Urinary bladder (tissue), 4 donors: ENCODE data around the gene RNF220. TPM values are rescaled to one million over a fixed set of nuclear protein-coding genes. Genes with fewer than 3 reads are reported as not detected.

Experiments
- DNase-seq: peaks from one replicate; pipeline ENCODE4 v3.0.0-alpha.2; 2015; ENCODE audit errors: extremely low spot score
- H3K27ac ChIP-seq: one replicate; pipeline ENCODE4 v1.5.1; 2013; ENCODE audit warnings: low read depth, mild to moderate bottlenecking, moderate library complexity
- H3K36me3 ChIP-seq: one replicate; pipeline ENCODE4 v1.6.1; 2013; ENCODE audit warnings: mild to moderate bottlenecking, moderate library complexity; ENCODE audit not compliant: insufficient read depth
- H3K4me1 ChIP-seq: one replicate; pipeline ENCODE4 v1.6.1; 2013; ENCODE audit warnings: mild to moderate bottlenecking, moderate library complexity; ENCODE audit not compliant: insufficient read depth
- H3K4me3 ChIP-seq: one replicate; pipeline ENCODE4 v1.5.1; 2013; ENCODE audit warnings: low read depth, low read length
- WGBS: extraction: QIAGEN DNeasy Blood & Tissue Kit; methylation state at CpG from one replicate; pipeline ENCODE4 v1.1.7; 2013; 5-methylcytosine and 5-hydroxymethylcytosine counted together
- polyA plus RNA-seq: library from polyadenylated mRNA; stranded (reverse); fragments of 200-250 nt; gene quantifications from one replicate; pipeline ENCODE4 v1.2.3, GENCODE V29; 2013
- total RNA-seq: library from RNA; depleted of rRNA; stranded (reverse); fragments of >200 nt; gene quantifications from one replicate; pipeline ENCODE4 v1.2.3, GENCODE V29; 2014
- donor health status: healthy with polysubstance abuse.
- donor health status: healthy.

RNF220 gene
- total and polyA plus RNA-seq, 2 donors: 17.3 to 89.6 TPM

DNA sequence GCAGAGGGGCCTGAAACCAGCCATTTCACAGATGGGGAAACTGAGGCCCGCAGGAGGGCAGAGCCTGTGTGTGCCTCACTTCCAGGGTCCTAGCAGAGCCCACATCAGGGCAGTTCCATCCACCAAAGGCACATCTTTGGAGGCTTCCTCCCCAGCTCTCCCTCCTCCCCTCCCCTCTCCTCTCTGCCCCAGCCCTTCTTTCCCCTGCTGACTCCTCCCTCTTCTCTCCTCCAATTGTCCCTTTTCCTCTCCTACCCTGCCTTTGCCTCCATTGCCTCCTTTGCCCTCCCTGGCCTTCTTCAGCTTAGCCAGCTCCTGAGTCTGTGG lies 212.6 kb downstream of the RNF220 start:
- DNase-seq: no peak
- Histone ChIP-seq H3K27ac (no peak overlapping the region), H3K4me3 (no peak overlapping the region), H3K4me1 (no peaks in the 10 kb centered on the region), H3K36me3 (no peaks in the 10 kb centered on the region)
- WGBS: 94% methylated on average over 1 of the region's 1 CpG

- no peak overlapping the region for H3K27ac ChIP-seq
- no peak overlapping the region for H3K4me3 ChIP-seq
- no peaks in the 10 kb centered on the region for H3K4me1 ChIP-seq
- DNase-seq: no peak
- WGBS: 54% methylated on average over 12 of the region's 12 CpGs
- no peaks in the 10 kb centered on the region for H3K36me3 ChIP-seq
Observed at GRCh38 chr1:44619261-44619900, 214.3 kb downstream of the RNF220 start.

DNA sequence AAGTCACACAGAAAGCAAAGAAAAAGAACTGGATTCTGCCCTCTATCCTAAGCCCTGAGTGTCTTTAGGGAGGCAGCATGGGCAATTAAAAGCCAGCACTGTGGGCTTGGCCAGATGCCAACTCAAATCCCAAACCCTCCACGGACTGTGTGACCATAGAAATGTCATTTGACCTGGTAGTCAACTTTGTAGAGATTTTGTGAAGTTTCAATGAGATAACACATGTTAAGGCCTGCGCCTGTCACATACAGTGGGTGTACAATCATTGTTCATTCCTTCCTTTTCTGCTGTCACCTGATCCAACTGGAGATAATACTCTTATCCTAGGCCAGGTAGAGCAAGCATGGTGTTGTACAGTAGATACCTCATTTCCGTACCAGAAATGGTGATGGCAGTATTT lies 215.0 kb downstream of the RNF220 start:
- 80% methylated on average over 3 of the region's 3 CpGs for WGBS
- Histone ChIP-seq H3K4me3 (no peak overlapping the region), H3K27ac (no peak overlapping the region)

GRCh38 chr1:44621841-44622286 lies 216.8 kb downstream of the RNF220 start:
- H3K27ac ChIP-seq: no peak overlapping the region
- H3K4me1 ChIP-seq: no peaks in the 10 kb centered on the region
- no peak overlapping the region for H3K4me3 ChIP-seq
- no peaks in the 10 kb centered on the region for H3K36me3 ChIP-seq
- 86% methylated on average over 15 of the region's 15 CpGs for WGBS
- no peak for DNase-seq

More for the DNA sequence above, 215.0 kb downstream of the RNF220 start:
- no peaks in the 10 kb centered on the region for H3K4me1 ChIP-seq
- no peaks in the 10 kb centered on the region for H3K36me3 ChIP-seq
- no peak for DNase-seq

DNA sequence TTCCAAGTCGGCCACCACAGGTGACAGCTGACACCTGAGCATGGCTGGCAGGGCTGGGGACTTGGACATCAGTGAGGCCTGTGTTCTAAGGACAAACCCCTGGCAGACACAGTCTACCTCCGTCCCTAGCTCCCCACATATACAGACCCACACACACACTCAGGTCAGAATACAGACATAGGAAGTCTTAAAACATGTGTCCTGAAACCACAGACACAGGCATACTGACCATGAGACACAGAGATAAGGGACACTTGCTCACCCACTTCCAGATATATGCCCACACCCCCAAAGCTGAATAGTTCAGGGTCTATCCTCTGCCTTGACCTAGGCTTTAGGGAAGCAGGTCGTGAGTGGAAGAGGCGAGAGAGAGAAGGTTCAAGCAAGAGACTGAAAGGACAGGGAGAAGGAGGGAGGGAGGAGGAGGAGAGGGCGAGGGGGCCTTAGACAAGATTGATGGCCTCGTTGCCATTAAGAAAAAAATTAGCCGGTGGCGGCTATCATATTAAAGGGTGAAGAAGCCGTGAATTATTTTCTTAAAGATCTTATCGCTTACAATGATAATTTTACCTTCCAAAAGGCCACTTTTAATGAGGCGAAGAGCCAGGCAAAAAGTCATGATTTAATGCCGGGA lies 219.3 kb downstream of the RNF220 start:
- Histone ChIP-seq H3K4me1 (no peaks in the 10 kb centered on the region), H3K27ac (no peak overlapping the region)
- 79% methylated on average over 12 of the region's 12 CpGs for WGBS

DNA sequence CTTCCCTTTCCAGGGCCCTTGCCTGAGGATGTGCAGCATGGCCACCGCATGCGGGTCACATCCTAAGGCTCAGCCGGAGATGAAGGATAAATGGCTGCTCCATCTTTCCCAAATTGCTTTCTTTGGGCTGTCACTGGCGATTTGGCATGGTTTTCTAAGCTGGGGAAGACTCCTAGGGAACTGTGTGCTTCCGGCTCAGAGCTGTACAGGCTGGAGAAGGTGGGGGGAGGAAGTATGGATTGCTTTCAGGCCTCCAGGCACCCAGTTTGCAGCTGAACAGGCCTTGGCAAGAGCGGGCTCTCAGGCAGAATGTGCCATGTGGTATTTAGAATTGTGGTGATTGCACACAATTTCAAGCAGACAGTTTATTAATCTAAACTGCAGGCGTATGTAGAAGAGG lies 220.3 kb downstream of the RNF220 start:
- WGBS: 87% methylated on average over 7 of the region's 7 CpGs
- H3K27ac ChIP-seq: no peak overlapping the region
- no peaks in the 10 kb centered on the region for H3K36me3 ChIP-seq
- no peak overlapping the region for H3K4me3 ChIP-seq
- DNase-seq: no peak
- H3K4me1 ChIP-seq: no peaks in the 10 kb centered on the region

More for the DNA sequence above, 219.3 kb downstream of the RNF220 start:
- Histone ChIP-seq H3K36me3 (no peaks in the 10 kb centered on the region), H3K4me3 (no peak overlapping the region)
- no peak for DNase-seq

GRCh38 chr1:44628962-44629756 lies 224.1 kb downstream of the RNF220 start:
- H3K4me1 ChIP-seq: no peaks in the 10 kb centered on the region
- H3K4me3 ChIP-seq: no peak overlapping the region
- no peaks in the 10 kb centered on the region for H3K36me3 ChIP-seq
- no peak overlapping the region for H3K27ac ChIP-seq
- DNase-seq: no peak
- WGBS: 91% methylated on average over 5 of the region's 5 CpGs

- Histone ChIP-seq H3K36me3 (no peaks in the 10 kb centered on the region), H3K4me3 (no peak overlapping the region), H3K4me1 (no peaks in the 10 kb centered on the region), H3K27ac (no peak overlapping the region)
- 88% methylated on average over 2 of the region's 2 CpGs for WGBS
- DNase-seq: no peak
Observed at GRCh38 chr1:44630116-44630515, 225.1 kb downstream of the RNF220 start.

- Histone ChIP-seq H3K27ac (peak overlapping the region; percentile 95), H3K4me3 (peak overlapping the region; percentile 68), H3K36me3 (peaks cover 4% of the 10 kb centered on the region), H3K4me1 (no peaks in the 10 kb centered on the region)
- no peak for DNase-seq
- 12% methylated on average over 8 of the region's 8 CpGs for WGBS
Observed at GRCh38 chr1:44631333-44631646, 226.2 kb downstream of the RNF220 start.

DNA sequence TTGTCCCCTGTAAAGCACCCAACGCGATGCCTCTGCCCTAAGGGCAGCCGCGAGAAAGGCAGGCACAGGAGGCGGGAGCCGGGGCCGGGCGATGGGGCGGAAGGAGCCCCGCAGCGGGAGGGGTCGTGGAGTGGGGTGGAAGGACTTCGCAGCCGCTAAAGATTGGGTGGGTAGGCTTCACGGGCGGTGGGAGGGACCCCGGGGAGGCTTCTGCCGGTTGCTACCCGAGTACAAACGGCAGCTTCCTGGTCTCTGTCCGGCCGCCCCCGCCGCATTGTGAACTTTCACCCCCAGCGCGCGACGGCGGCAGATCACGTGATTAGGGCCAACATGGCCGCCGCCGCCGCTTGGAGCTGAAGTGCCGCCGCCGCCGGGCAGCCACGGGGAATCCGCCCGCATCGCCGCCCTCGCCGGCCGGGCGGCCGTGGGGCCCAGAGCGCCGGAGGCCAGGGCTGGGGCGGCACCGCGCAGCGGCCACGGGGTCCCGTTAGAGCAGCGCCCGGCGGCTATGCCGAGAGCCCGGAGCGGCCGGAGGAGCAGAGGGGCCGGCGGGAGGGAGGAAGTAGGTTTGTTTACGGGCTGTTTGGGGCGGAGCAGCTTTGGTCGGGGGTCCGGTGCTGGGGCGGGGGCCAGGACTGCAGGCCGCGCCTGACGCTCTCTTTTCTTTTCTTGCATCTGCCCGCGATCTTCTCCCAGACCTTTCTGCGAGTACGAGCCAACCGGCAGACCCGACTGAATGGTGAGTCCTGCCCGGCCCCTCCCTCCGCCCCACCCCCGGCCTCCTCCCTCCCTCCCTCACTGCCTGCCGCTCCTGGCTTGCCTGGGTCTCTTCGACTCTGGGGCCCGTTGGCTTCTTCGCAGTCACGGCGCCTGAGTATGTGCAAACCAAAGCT lies 226.8 kb downstream of the RNF220 start:
- Histone ChIP-seq H3K27ac (peak overlapping the region; percentile 95), H3K4me3 (peak overlapping the region; percentile 68), H3K36me3 (peaks cover 9% of the 10 kb centered on the region), H3K4me1 (no peaks in the 10 kb centered on the region)
- WGBS: under 1% methylated on average over 88 of the region's 88 CpGs
- peak; percentile 64 for DNase-seq

GRCh38 chr1:44632598-44632997 lies 227.5 kb downstream of the RNF220 start:
- H3K4me1 ChIP-seq: no peaks in the 10 kb centered on the region
- peak overlapping the region; percentile 68 for H3K4me3 ChIP-seq
- no peak for DNase-seq
- H3K27ac ChIP-seq: peak overlapping the region; percentile 71
- peaks cover 9% of the 10 kb centered on the region for H3K36me3 ChIP-seq
- WGBS: 11% methylated on average over 9 of the region's 9 CpGs

GRCh38 chr1:44634606-44635189 lies 229.6 kb downstream of the RNF220 start:
- no peak overlapping the region for H3K4me3 ChIP-seq
- no peak for DNase-seq
- no peaks in the 10 kb centered on the region for H3K4me1 ChIP-seq
- no peak overlapping the region for H3K27ac ChIP-seq
- peaks cover 9% of the 10 kb centered on the region for H3K36me3 ChIP-seq
- WGBS: 90% methylated on average over 3 of the region's 3 CpGs

DNA sequence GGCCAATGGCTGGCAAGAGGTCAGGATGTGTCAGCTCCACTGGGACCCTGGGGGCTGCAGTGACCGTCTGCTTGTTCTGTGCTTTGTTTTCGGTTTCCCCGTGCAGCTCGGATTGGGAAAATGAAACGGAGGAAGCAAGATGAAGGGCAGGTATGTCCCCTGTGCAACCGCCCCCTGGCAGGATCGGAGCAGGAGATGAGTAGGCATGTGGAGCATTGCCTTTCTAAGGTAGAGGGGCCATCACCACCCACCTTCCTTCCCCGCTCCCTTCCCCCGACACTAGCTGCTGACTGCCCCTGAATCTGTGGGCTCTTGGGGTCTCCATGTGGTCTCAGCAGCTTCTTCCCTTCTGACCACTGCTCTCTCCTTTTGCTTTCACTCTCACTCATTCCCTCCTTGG lies 230.4 kb downstream of the RNF220 start:
- DNase-seq: no peak
- H3K36me3 ChIP-seq: peaks cover 9% of the 10 kb centered on the region
- 92% methylated on average over 9 of the region's 9 CpGs for WGBS

More for the DNA sequence above, 230.4 kb downstream of the RNF220 start:
- Histone ChIP-seq H3K27ac (no peak overlapping the region), H3K4me1 (no peaks in the 10 kb centered on the region), H3K4me3 (no peak overlapping the region)
